Daoy (cell line): Measurements from ENCODE around the gene FBN3. TPM values are rescaled to one million over a fixed set of nuclear protein-coding genes. Genes with fewer than 3 reads are reported as not detected.

ENCODE experiments used
- DNase-seq: peaks from one replicate; pipeline ENCODE4 v3.0.0-alpha.2; 2015; ENCODE audit warnings: low read depth
- total RNA-seq: library from RNA; depleted of rRNA; stranded (reverse); fragments of >200 nt; shearing (Covaris generic); gene quantifications from 2 replicates; pipeline ENCODE4 v1.2.3, GENCODE V29; 2014

The FBN3 gene
- total RNA-seq, 1 experiment from 2014 or later = not detected

DNA sequence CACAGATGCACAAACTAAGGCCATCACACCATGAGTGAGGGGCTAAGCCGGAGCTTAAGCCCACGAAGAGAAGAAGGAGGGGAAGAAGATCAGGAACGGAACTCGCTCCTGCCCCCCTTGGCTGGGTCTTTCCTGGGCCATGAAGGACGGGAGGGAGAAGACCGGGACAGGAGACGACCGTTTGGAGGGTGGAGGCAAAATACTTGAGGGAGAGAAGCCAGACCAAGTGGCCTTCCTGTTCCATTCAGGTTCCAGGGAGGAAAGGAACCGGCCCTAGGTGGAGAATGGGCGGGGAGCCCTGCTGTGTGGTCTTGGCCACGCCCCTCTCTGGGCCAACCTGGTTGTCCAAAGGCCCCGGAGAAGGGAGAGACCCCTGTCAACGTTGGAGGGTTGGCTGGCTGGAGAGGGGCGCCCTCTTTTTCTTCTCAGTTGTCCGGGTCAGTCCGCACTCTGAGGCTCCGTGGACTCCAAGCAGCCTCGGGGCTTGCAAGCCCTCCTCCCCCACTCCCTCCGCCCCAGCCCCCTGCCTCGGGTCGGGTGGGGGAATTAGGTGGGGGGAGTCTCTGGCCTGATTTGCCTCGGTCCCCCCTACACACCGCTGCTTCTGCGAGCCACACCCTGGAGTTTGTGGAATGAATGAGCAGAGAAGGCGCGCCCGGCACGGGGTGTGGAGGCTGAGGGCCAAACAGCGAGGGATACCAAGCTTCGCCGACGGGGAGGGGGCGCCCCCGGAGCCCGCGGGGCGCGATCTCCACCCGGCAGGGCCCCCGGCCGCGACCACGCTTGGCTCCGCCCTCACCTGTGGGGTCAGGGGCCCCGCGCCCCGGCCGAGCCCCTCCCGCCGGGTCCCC, 757 bp downstream of the FBN3 start:
- DNase-seq = peak; percentile 36

DNA sequence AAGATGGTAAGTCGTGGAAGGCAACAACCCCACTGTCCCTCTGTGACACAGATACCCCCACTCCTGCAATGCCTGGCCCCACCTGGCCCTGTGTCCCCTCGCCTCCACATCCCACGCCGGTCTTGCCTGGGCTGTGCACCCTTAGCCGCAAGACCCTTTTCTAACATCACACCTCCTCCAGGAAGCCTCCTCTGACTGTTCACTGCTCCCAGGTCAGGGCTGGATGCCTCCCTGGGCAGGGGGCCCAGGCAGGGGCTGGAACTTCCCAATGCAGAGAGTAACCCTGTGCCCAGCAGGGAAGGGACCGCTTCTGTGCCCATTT, 1.3 kb downstream of the FBN3 start:
- DNase-seq = no peak

DNA sequence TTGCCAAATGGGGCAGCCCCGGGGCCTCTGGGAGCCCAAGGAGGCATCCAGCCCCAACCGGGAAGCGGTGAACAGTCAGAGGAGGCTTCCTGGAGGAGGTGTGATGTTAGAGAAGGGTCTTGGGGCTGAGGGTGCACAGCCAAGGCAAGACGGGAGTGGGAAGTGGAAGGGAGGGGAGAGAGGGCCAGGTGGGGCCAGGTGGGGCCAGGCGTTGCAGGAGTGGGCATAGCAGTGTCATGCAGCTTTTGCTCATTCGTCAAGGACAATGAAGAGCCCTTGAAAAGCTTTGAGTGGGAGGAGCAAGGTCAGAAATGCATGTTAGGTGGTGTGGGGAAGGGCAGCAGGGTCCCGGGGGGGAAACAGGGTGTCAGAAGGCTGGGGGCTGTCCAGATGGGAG, 1.8 kb downstream of the FBN3 start:
- no peak for DNase-seq

DNA sequence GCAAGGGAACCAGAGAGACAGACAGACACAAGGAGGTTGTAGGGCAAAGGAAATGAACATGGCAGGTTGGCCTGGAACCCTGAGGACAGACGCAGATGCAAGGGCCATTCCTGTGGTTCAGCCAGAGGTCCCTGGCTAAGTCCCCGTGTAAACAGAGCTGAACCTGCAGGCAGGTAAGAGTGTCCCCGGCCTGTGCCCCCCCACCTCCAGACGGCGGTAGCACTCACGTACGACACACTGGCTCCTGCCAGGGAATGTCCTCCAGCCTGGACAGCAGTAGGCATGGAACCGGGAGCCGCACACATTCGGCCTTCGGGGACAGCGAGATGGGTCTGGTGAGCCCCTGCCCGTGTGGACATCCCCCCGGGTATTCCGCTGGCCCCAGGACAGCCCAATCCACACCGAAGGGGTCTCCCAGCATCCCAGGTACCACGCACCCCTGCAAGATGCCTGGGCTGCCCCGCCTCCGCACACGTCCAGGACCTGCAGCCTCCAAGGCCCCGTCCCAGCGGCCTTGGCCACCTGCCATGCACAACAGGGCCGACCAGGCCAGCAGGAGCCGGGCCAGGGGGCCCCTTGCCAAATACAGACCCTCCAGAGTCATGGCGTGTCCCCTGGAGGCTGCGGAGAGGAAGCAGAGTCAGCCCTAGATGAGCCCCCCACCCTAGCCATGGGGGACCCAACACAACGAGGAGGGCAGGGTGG, 2.4 kb downstream of the FBN3 start:
- no peak for DNase-seq

DNA sequence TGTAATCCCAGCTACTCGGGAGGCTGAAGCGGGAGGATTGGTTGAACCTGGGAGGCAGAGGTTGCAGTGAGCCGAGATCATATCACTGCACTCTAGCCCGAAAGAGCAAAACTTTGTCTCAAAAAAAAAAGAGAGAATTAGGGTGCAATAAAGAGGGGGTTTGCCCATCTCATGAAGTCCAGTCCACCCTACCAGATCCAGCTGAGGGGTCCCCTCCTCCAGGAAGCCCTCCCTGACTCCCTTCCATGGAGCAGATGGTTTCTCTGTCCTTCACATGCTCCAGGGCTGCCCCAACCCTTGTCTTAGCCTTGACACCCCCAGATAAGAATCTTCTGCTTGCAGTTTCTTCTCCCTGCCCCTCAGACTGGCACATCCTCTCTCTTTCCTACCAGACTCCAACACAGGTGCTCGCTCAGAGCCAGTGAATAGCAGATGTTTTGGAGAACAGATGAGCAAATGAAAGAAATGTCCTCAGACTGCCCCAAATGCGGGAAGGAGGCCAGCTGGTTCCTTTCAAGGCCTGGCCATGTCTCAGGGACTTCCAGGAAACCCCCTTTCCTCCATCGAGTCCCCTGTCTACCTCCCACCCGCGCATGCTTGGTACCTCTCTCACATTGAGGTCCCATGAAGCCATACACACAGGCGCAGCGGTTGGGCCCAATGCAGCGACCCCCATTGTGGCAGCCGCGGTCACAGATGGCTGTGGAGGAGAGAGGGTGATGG, 5.0 kb downstream of the FBN3 start:
- DNase-seq = no peak

DNA sequence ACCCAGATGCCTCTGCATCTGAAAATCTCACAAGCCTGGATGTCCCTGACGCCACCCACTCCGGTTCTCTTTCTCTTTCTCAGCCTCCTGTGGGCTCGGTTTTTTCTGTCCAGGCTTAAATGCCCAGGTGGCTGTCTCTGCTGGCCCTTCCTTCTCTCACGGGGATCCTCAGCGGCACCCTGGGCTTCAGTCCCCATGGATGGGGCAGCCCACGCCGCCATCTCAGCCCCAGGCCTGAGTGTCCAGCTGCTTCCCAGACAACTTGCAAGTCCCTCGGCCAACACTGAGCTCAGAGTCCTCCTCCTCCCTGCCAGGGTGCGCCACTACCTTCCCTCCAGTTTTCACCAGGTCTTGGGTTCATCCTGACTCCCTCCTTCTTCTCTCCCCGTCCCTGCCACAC, 6.4 kb downstream of the FBN3 start:
- no peak for DNase-seq

DNA sequence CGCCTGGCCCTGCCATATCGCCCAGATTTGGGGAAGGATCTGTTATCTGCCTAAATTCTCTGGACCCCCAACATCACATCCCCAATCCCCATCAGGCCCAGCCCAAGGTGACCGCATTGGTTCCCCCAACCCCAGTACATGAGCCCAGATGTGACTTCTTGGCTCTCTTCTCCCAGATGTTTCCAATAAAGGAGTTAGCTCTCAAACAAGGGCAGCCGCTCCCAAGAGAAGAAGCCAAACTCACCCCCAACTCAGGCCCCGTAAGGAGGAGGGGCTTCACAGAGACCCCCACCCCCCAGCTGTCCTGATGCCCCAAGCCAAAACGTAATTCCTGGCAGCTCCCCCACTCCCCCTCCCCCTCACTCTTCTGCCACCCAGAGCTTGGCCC, 6.9 kb downstream of the FBN3 start:
- DNase-seq = no peak

DNA sequence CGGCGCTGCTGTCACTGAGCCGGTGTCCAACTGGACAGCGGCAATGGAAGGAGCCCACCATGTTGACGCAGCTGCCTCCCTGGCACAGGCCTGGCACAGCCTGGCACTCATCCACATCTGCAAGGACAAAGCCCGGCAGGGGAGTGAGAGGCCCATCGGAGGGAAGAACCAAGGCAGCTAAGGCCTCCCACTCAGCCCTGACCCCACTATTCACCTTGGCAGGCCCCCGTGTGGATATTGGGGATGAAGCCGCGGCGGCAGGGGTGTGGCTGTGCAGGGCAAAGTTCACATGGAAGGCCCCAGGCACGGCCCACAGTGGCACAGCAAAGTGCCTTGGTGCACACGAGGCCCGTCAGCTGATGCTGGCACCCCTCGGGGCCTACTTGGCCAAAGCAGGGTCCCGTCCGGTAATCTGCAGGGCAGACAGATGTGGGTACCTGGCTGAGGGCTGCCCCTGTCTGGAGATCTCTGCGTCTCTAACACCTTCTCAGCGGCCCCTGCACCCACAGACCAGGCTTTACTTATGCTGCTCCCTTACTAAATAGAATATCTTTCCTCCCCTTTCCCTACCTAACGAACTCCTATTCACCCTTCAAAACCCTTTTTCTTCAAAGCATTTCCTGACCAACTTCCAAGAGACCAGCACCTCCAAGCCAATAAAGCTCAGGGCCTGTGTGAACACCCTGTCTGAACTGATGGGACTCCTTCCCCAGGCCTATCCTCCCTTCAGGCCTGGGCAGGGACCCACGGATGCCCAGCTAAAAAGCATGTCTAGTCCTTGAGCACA, 7.5 kb downstream of the FBN3 start:
- no peak for DNase-seq

DNA sequence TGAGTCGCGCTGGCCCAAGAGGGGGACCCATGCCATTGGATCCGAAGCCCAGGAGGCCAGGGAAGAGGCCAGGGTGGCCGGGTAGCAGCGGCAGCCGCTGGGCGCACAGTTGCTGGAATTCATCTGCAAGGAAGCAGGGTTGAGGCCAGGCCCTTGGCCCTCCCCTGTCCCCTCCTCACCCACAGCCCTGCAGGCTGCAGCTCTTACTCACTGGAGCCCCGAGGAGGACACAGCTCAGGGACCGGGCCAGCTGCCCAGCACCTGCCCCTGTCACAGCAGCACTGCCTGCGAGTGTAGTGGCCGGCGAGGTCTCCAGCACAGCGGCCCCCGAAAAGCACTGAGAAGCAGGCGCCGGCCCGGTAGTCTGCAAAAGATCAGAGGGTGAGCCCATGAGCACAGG, 11.2 kb downstream of the FBN3 start:
- no peak for DNase-seq

DNA sequence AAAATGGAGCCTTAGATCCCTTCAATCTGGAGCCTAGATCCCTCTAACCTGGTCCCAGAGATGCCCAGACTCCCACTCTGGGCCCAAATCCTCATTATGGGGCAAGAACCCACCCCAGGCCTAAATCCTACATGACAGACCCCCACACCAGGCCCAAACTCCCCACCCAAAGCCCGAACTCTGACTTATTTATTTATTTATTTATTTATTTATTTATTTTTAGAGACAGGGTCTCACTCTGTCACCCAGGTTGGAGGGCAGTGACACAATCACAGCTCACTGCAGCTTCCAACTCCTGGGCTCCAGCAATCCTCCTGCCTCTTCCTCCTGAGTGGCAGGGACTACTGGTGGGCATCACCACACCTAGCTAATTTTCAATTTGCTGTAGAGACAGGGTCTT, 12.0 kb downstream of the FBN3 start:
- no peak for DNase-seq

DNA sequence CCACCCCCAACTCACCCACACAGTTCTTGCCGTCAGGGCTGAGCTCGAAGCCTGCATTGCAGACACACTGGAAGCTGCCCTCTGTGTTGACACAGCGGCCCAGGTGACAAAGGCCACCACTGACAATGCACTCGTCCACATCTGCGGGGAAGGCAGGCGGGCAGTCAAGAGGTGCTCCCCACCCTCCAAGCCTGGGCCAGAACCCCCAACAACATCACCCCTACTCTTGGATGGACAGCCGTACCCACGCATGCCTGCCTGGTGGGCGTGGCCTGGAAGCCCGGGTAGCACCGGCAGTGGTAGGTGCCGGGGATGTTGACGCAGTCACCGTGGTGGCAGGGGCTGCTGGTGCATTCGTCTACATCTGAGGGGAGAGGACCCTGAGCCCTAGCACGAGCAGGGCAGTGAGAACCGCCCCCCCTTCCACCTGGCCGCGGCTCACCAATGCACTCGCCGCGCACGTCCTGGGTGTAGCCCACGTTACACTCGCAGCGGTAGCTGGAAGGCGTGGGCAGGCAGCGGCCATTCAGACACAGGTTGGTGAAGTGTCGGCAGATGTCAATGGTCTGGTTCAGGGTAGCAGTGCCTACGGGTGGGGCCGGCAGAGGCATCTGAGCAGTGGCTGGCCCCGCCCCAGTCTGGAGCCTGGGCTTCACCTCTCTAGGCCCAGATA, 13.3 kb downstream of the FBN3 start:
- no peak for DNase-seq

DNA sequence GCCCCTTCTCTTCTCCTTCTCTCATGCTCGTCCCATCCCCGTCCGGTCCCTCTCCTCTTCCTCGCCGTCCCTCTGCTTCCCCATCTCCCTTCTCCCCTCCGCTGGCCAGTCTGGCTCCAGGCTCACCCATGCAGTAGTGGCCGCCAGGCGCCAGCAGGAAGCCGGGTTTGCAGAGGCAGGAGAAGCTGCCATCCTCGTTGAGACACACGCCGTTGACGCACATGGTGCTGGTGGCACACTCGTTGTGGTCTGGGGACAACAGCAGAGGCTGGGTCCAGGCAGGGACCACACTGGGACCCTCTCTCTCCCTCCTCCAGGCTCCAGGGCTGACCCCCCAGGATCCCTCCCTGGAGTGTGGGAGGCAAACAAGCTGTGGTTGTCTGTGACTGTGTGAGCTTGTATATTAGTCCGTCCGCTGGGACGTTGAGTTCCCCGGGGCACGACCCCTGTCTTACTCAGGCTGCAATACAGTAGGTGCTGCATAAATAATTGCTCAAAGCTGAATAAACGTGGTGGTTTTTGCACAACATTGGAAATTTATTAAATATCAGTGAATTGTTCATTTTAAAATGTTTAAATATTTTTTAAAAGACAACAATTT, 16.4 kb downstream of the FBN3 start:
- DNase-seq = no peak

DNA sequence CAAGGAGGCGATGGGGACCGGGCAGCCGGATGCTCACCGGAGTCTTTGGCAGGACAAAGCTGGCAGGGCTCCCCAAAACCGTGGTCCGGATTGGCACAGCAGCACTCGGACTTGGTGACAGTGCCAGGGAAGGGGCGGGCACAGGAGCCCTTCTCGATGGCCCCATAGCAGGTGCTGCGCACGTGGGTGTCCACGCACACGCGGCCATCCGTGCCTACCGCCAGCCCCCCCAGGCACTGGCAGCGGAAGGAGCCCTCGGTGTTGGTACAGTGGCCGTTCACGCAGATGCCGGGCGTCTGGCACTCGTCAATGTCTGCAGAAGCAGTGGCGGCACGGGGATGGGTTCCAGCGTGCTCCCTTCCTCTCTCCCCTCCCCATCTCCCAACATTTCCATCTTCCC, 17.9 kb downstream of the FBN3 start:
- DNase-seq = no peak

DNA sequence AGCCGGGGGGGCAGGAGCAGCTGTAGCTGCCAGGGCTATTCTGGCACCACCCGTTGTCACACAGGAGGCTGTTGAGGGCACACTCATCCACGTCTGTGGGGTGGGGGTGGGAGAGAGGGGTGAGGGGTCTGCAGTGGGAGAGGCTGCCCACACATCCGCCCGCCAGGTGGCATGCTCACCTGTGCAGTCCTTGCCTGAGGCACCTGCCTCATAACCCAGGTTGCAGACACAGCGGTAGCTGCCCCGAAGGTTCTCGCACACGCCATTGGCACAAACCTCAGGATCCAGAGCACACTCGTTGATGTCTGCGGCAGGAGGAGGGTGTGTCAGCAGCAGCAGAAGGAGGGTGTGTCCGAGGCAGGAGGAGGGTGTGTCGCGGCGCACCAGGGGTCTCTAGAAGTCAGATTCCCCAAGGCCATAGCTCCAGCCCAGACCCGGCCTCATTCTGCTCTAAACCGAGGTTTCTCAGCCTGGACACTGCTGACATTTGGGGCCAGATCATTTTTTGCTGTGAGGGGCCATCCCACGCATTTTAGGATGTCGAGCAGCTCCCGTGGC, 20.3 kb downstream of the FBN3 start:
- no peak for DNase-seq

DNA sequence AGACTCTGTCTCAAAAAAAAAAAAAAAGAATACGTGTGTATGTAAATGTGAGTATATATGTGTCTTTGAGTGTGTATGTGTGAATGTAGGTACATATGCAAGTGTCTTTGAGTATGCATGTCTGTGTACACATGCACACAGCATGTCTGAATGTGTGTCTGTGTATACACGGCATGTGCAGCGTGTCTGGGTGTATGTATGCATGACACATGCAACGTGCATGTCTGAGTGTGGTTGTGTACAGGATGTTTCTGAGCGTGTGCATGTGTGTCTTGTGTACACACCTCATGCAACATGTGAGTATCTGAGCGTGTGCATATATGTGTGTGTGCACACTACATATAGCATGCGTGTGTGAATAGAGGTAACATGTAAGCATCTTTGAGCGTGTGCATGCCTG, 20.8 kb downstream of the FBN3 start:
- DNase-seq = no peak

DNA sequence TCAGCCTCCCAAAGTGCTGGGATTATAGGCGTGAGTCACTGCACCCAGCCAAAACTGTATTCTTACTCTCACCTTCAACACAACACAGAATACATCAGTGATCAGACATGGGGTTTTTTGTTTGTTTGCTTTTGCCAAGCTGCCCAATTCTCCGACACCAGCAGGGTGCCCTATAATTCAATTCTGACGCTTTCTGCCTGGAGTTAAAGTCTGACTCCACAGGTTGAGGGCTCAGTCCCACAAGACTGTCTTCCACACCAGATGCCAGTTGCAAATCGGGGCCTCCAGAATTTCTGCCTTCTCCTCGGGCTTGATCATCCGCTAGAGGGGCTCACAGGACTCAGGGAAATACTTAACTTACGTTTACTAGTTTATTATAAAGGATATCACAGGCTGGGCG, 22.1 kb downstream of the FBN3 start:
- no peak for DNase-seq

DNA sequence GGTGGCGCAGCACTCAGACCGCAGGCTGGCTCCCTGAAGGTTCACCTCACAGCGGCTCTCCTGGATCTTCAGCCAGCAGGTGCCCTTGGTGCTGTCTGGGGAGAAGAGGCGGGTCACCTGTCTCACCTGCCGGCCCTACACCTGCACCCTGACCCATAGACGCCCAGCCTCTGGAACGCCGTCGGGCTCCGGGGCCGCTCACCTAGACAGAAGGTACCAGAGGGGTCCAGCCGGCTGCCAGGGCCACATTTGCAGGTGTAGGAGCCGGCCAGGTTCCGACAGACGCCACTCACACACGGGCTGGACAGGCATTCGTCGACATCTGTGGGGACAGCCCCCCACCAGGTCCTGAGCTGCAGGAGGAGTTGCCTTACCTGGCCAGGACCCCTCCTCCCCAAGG, 22.9 kb downstream of the FBN3 start:
- no peak for DNase-seq

DNA sequence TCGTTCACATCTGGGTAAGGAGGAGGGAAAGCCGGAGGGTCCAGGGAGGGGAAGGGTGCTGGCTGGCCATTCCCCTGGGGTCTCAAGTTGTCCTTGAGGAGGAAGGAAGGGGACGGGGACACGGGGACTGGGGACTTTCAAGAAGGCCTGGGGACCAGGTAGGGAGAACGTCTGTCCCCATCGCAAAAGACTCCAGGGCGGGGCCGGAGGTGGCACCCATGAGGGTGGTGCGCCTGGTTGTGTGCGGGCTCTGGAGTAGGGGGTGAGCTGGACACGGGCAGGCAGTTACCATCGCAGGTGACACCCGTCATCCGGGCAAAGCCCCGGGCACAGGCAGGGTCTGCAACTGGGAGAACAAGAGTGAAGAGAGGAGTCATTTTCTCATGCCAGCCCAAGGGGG, 23.4 kb downstream of the FBN3 start:
- DNase-seq = no peak

DNA sequence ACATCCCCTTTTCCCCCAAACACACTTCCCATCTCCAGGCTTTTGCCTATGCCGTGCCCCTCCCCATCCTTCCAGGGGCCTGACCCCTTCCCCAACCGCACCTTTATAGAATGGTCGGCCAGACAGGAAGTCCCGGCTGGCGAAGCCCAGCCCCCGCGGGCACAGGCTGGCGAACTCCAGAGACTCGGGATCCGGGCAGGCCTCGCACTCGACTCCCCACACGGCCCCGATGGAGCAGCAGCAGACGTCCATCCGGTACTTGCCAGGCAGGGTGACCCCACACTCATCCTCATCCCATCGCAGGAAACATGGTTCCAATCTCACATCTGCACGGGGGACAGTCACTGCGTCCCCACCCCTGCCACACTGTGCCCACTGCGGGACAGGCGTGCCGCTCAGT, 25.7 kb downstream of the FBN3 start:
- no peak for DNase-seq

DNA sequence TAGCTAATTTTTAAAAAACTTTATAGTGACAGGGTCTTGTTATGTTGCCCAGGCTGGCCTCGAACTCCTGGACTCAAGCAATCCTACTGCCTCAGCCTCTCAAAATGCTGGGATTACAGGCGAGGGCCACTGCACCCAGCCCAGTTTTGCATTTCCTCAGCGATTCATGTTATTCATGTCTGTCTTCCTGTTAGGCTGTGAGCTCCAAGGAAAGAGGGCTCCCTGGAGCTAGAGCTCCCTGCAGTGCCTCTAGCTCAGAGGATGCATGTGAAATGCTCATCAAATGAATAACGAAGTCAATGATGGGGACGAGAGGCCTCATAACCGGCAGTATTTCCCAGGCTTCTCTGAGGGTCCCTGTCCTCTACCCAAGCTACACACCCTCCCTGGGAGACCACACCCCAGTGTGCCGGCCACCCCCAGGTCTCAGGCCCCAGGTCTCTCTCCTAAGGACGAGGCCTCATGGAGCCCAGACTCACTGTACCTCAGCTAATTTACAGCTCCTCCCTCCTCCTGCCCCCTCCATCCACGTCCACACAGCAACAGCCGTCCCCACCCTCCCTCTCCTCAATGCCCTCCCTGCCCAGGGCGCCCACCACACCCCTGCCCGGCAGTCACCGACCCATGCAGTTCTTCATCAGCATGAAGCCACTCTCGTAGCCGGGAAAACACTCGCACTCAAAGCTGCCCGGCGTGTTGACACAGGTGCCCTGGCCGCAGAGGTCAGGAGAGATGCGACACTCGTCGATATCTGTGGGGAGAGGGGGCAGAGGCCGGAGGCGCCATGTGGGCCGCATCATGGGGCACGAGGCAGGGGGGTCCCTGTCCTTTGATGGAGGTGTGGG, 28.5 kb downstream of the FBN3 start:
- DNase-seq = no peak
